Measurements from ENCODE around the gene CELA2A.
"Not testable (repeated sequence)": the region's sequence is repeated elsewhere in the genome, so short reads cannot be mapped to it uniquely, and the experiment has no call there.

CELA2A gene

DNA sequence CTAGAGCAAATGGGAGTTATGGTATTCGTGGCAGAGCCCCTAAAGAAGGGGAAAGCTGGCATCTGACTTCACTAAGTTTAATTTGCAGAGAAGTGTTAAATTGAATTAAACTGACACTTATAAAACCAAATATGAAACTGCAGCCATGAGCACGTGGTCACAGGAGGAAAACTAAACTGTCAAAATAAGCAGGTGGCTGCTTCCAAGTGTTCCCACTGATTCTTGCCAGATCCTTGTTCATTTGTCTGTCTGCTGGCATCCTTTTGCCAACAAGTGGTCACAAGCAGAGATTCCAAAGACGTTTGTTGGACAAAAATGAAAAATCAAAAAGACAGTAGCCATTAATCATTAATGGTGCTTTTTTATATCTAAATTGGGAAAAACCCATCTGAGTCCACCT is 12.8 kb downstream of the CELA2A start:
- H2AK5ac ChIP-seq (ENCODE audit: low read length, severe bottlenecking) = no peak overlapping the region
- H2AFZ ChIP-seq (ENCODE audit: low read depth, low read length) = no peak overlapping the region
- peaks cover 0 to 17% of the 10 kb centered on the region in 2 experiments for H3K27me3 ChIP-seq (ENCODE audit: control insufficient read depth in 1 of 2, insufficient read depth in 1 of 2, low read length in 2 of 2)
- no peak overlapping the region for H3K9ac ChIP-seq (ENCODE audit: low read length)
- no peak overlapping the region for H2BK5ac ChIP-seq (ENCODE audit: low read depth, low read length, poor library complexity, severe bottlenecking)
- no peak overlapping the region for H3K4me2 ChIP-seq (ENCODE audit: low read length, poor library complexity, severe bottlenecking)
- H3K4me1 ChIP-seq (ENCODE audit: control insufficient read depth, insufficient read depth, low read depth, low read length) = no peaks in the 10 kb centered on the region
- H2BK12ac ChIP-seq (ENCODE audit: low read length in 2 of 2) = no peak overlapping the region
- no peaks in the 10 kb centered on the region for H3K79me1 ChIP-seq (replicated peaks; ENCODE audit: low read length, poor library complexity, severe bottlenecking)
- no peak overlapping the region for H2BK15ac ChIP-seq (ENCODE audit: low read depth, poor library complexity, severe bottlenecking)
- H3K4me3 ChIP-seq (ENCODE audit: insufficient read depth in 1 of 2, low read depth in 1 of 2, low read length in 2 of 2) = no peak overlapping the region
- no peaks in the 10 kb centered on the region for H3K36me3 ChIP-seq (ENCODE audit: control insufficient read depth in 1 of 2, insufficient read depth in 2 of 2, low read depth in 1 of 2, low read length in 2 of 2)
- H4K91ac ChIP-seq (ENCODE audit: low read length) = no peak overlapping the region
- H2BK120ac ChIP-seq (ENCODE audit: low read depth, low read length) = no peak overlapping the region
- H3K14ac ChIP-seq (ENCODE audit: low read length in 2 of 2) = no peak overlapping the region
- no peak overlapping the region for H3K4ac ChIP-seq (ENCODE audit: low read depth in 1 of 2, low read length in 2 of 2)
- H3K27ac ChIP-seq (ENCODE audit: low read length, poor library complexity, severe bottlenecking) = no peak overlapping the region
- no peak overlapping the region for H3K18ac ChIP-seq (ENCODE audit: low read depth in 1 of 2, low read length in 2 of 2)
- H3K23ac ChIP-seq (ENCODE audit: low read length in 2 of 2) = no peak overlapping the region
- WGBS = 68% methylated on average over 3 of the region's 3 CpGs
- no peaks in the 10 kb centered on the region for H3K9me3 ChIP-seq (ENCODE audit: control insufficient read depth, low read length)
- no peak overlapping the region for H4K8ac ChIP-seq (ENCODE audit: low read length)
- no peak for DNase-seq

DNA sequence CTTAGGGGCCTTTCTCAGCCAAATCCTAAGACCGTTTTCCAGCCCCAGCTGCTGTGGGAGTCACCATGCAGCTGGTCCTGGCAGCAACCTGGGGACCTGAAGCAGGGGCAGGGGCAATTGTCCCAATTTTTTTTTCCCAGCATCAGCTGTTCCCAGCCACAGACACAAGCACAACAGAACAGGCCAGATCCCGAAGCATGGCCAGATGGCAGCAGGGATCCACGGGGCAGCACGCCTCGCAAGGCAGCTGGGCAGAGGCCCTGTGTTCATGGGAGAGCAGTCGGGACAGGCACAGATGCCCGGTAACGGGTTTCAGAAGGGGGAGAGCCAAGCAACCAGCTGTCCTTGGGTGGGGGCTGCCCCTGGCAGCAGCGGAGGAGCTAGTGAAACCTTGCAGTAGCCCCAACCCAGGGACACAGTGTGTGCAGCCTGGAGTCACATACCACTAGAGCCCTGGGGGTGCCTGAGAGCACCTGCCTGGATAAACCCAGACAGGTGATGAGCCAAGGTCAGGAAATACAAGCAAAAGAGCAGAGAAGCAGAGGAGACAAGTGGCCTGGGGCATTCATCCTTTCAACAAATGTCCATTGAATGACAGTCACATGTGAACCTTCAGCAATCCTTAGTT is 13.4 kb downstream of the CELA2A start:
- not testable (repeated sequence) for H3K36me3 ChIP-seq (ENCODE audit: control insufficient read depth in 1 of 2, insufficient read depth in 2 of 2, low read depth in 1 of 2, low read length in 2 of 2); H3K23ac ChIP-seq (ENCODE audit: low read length in 2 of 2); H4K8ac ChIP-seq (ENCODE audit: low read length); H2BK15ac ChIP-seq (ENCODE audit: low read depth, poor library complexity, severe bottlenecking); H3K27ac ChIP-seq (ENCODE audit: low read length, poor library complexity, severe bottlenecking); H3K9me3 ChIP-seq (ENCODE audit: control insufficient read depth, low read length); H3K18ac ChIP-seq (ENCODE audit: low read depth in 1 of 2, low read length in 2 of 2); H2BK5ac ChIP-seq (ENCODE audit: low read depth, low read length, poor library complexity, severe bottlenecking); H3K9ac ChIP-seq (ENCODE audit: low read length); DNase-seq; H3K4ac ChIP-seq (ENCODE audit: low read depth in 1 of 2, low read length in 2 of 2); H2AFZ ChIP-seq (ENCODE audit: low read depth, low read length); H3K4me1 ChIP-seq (ENCODE audit: control insufficient read depth, insufficient read depth, low read depth, low read length); H3K79me1 ChIP-seq (replicated peaks; ENCODE audit: low read length, poor library complexity, severe bottlenecking); H4K91ac ChIP-seq (ENCODE audit: low read length); H2AK5ac ChIP-seq (ENCODE audit: low read length, severe bottlenecking); H3K4me2 ChIP-seq (ENCODE audit: low read length, poor library complexity, severe bottlenecking); H2BK120ac ChIP-seq (ENCODE audit: low read depth, low read length); H2BK12ac ChIP-seq (ENCODE audit: low read length in 2 of 2); H3K14ac ChIP-seq (ENCODE audit: low read length in 2 of 2); H3K4me3 ChIP-seq (ENCODE audit: insufficient read depth in 1 of 2, low read depth in 1 of 2, low read length in 2 of 2)
- 83% methylated on average over 9 of the region's 9 CpGs for WGBS
- H3K27me3 ChIP-seq (ENCODE audit: control insufficient read depth in 1 of 2, insufficient read depth in 1 of 2, low read length in 2 of 2) = peaks cover 0 to 17% of the 10 kb centered on the region in 2 experiments

DNA sequence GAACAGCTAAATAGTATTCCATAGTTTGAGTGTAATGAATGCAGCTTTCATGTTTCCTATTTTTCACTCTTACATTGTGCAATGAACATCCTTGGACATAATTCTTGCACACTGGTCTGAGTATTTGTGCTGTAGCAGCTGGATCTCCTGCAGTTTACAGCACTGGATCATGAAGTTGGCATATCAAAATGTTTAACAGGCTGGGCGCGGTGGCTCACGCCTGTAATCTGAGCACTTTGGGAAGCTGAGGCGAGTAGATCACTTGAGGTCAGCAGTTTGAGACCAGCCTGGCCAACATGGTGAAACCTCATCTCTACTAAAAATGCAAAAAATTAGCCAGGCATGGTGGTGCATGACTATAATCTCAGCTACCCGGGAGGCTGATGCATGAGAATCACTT is 14.5 kb downstream of the CELA2A start:
- not testable (repeated sequence) for H2BK15ac ChIP-seq (ENCODE audit: low read depth, poor library complexity, severe bottlenecking); H2AFZ ChIP-seq (ENCODE audit: low read depth, low read length); H2BK12ac ChIP-seq (ENCODE audit: low read length in 2 of 2); H3K23ac ChIP-seq (ENCODE audit: low read length in 2 of 2); H4K91ac ChIP-seq (ENCODE audit: low read length); H3K4me1 ChIP-seq (ENCODE audit: control insufficient read depth, insufficient read depth, low read depth, low read length); H3K4ac ChIP-seq (ENCODE audit: low read depth in 1 of 2, low read length in 2 of 2); H2BK120ac ChIP-seq (ENCODE audit: low read depth, low read length); H3K36me3 ChIP-seq (ENCODE audit: control insufficient read depth in 1 of 2, insufficient read depth in 2 of 2, low read depth in 1 of 2, low read length in 2 of 2); H3K27ac ChIP-seq (ENCODE audit: low read length, poor library complexity, severe bottlenecking); DNase-seq; H3K79me1 ChIP-seq (replicated peaks; ENCODE audit: low read length, poor library complexity, severe bottlenecking); H2BK5ac ChIP-seq (ENCODE audit: low read depth, low read length, poor library complexity, severe bottlenecking); H4K8ac ChIP-seq (ENCODE audit: low read length); H3K27me3 ChIP-seq (ENCODE audit: control insufficient read depth in 1 of 2, insufficient read depth in 1 of 2, low read length in 2 of 2); H3K4me3 ChIP-seq (ENCODE audit: insufficient read depth in 1 of 2, low read depth in 1 of 2, low read length in 2 of 2); H3K9ac ChIP-seq (ENCODE audit: low read length); H3K4me2 ChIP-seq (ENCODE audit: low read length, poor library complexity, severe bottlenecking); H2AK5ac ChIP-seq (ENCODE audit: low read length, severe bottlenecking); H3K18ac ChIP-seq (ENCODE audit: low read depth in 1 of 2, low read length in 2 of 2); H3K14ac ChIP-seq (ENCODE audit: low read length in 2 of 2); H3K9me3 ChIP-seq (ENCODE audit: control insufficient read depth, low read length)
- 90% methylated on average over 5 of the region's 5 CpGs for WGBS

DNA sequence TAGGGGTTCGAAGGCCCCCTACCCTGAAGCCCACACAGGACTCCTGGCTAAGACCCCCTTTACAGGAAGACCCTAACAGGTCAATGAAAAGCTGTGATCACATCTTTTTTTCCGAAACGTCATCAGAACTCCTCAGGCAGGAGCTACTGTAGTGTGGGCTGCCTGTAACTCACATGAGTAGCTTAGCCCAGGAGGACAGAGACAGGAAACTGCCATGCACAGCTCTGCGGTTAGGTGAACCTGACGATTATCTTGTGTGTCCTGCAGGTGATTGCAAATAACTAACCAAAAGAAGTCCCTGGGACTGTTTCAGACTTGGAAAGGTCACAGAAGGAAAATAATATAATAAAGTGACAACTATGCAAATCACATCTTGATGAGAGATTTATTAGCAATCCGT is 15.2 kb downstream of the CELA2A start:
- H3K9me3 ChIP-seq (ENCODE audit: control insufficient read depth, low read length); H3K14ac ChIP-seq (ENCODE audit: low read length in 2 of 2); H3K18ac ChIP-seq (ENCODE audit: low read depth in 1 of 2, low read length in 2 of 2); H2AFZ ChIP-seq (ENCODE audit: low read depth, low read length); H3K4me3 ChIP-seq (ENCODE audit: insufficient read depth in 1 of 2, low read depth in 1 of 2, low read length in 2 of 2); H3K4ac ChIP-seq (ENCODE audit: low read depth in 1 of 2, low read length in 2 of 2); H2BK120ac ChIP-seq (ENCODE audit: low read depth, low read length); H3K27ac ChIP-seq (ENCODE audit: low read length, poor library complexity, severe bottlenecking); H2AK5ac ChIP-seq (ENCODE audit: low read length, severe bottlenecking); H4K8ac ChIP-seq (ENCODE audit: low read length); H2BK5ac ChIP-seq (ENCODE audit: low read depth, low read length, poor library complexity, severe bottlenecking); H2BK12ac ChIP-seq (ENCODE audit: low read length in 2 of 2); H3K9ac ChIP-seq (ENCODE audit: low read length); H3K79me1 ChIP-seq (replicated peaks; ENCODE audit: low read length, poor library complexity, severe bottlenecking); H3K23ac ChIP-seq (ENCODE audit: low read length in 2 of 2); H3K4me1 ChIP-seq (ENCODE audit: control insufficient read depth, insufficient read depth, low read depth, low read length); H3K27me3 ChIP-seq (ENCODE audit: control insufficient read depth in 1 of 2, insufficient read depth in 1 of 2, low read length in 2 of 2); H3K36me3 ChIP-seq (ENCODE audit: control insufficient read depth in 1 of 2, insufficient read depth in 2 of 2, low read depth in 1 of 2, low read length in 2 of 2); H4K91ac ChIP-seq (ENCODE audit: low read length); H2BK15ac ChIP-seq (ENCODE audit: low read depth, poor library complexity, severe bottlenecking); DNase-seq: not testable (repeated sequence)
- peak overlapping the region; percentile 19 for H3K4me2 ChIP-seq (ENCODE audit: low read length, poor library complexity, severe bottlenecking)
- WGBS = 87% methylated on average over 6 of the region's 6 CpGs
